ENCODE measurements around the gene NDUFS7. TPM values are rescaled to one million over a fixed set of nuclear protein-coding genes. Genes with fewer than 3 reads are reported as not detected.

Gene NDUFS7
- total RNA-seq, 6 experiments from 2014 or later, result 91.9 to 105 (median 97.6) TPM

DNA sequence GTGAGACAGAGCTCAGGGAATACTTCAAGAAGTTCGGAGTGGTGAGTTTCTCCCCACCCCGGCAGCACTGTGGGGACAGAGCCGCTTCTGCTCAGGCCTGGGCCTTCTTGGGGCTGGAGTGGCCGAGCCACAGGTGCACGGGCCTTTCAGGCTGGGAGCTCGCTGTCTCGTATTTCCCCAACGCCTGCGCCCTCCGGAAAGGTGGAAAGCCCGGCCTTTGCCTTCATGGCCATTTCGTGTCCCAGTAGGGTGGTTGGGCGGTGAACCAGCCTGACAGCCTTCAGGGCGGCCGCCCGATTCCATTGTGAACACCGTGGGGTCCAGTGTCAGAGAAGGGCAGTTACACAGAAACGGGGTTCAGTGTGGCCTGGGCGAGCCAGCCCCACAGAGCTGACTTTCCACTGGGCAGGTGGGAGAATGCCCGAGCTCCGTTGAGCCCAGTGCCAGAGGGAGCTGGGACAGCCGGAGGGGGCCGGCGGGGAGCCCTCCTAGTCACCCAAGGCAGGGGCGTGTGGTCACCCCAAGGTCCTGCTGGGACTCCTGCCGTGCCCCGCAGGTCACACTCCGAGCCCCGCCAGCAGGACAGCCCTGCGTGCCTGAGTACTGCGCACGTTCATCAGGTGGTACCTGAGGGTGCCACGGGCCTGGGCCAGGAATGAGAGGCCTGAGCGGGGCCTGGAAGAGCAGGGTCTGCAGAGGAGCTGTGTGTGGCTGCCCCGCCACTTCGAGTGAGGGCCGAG, 37.7 kb downstream of the NDUFS7 start:
- no peak overlapping the region for H3K4me3 Mint-ChIP-seq
- no peaks in the 10 kb centered on the region for H3K9me3 Mint-ChIP-seq
- DNase-seq, result no peak
- peaks cover 22% of the 10 kb centered on the region for H3K36me3 Mint-ChIP-seq (ENCODE audit: low read depth)
- peaks cover 9% of the 10 kb centered on the region for H3K4me1 Mint-ChIP-seq (ENCODE audit: low read depth)
- H3K27ac Mint-ChIP-seq, result no peak overlapping the region
- TF ChIP-seq, protein P1, sequence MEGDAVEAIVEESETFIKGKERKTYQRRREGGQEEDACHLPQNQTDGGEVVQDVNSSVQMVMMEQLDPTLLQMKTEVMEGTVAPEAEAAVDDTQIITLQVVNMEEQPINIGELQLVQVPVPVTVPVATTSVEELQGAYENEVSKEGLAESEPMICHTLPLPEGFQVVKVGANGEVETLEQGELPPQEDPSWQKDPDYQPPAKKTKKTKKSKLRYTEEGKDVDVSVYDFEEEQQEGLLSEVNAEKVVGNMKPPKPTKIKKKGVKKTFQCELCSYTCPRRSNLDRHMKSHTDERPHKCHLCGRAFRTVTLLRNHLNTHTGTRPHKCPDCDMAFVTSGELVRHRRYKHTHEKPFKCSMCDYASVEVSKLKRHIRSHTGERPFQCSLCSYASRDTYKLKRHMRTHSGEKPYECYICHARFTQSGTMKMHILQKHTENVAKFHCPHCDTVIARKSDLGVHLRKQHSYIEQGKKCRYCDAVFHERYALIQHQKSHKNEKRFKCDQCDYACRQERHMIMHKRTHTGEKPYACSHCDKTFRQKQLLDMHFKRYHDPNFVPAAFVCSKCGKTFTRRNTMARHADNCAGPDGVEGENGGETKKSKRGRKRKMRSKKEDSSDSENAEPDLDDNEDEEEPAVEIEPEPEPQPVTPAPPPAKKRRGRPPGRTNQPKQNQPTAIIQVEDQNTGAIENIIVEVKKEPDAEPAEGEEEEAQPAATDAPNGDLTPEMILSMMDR (IDR thresholded peaks at IDR 0.05), result no peak
- no peaks in the 10 kb centered on the region; the same call in 1 of the 2 replicates for H3K27me3 Mint-ChIP-seq (ENCODE audit: insufficient read depth)

DNA sequence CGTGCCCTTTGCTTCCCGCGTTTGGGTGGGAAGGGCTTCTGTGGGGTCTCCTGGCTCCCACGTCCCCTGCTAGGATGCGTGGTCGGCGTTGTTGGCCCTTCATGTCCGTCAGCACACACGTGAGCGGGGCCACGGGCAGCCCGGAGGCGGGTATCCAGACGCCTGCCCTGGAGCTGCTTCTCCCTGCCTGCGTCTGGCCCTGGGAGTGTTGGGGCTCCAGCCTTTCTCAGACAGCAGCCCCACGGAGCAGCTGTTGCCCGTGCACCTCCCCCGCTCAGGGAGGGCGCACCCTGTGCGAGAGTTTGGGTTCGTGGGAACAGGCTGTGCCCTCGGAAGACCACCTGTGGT, 38.2 kb downstream of the NDUFS7 start:
- TF ChIP-seq, protein P1 (IDR thresholded peaks at IDR 0.05), result no peak
- peaks cover 7% of the 10 kb centered on the region for H3K4me1 Mint-ChIP-seq (ENCODE audit: low read depth)

DNA sequence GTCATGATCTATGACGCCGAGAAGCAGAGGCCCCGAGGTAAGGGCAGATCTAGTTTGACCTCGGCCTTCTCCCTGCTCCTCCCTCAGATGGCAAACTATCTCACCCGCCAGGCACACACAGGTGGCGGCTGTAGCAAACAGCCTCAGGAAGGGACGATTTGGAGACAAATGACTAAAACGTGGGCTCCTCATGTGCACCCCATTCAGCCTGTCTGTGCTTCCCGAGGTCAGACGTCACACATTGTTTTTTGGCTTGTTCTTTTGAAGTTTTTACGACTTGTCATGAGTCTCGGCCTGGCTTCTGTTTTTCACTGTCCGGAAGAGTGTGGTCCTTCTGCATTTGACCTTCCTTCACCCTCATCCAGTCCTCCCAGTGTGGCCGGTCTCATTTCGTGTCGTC, 38.7 kb downstream of the NDUFS7 start:
- H3K36me3 Mint-ChIP-seq (ENCODE audit: low read depth), result peaks cover 22% of the 10 kb centered on the region
- H3K9me3 Mint-ChIP-seq, result no peaks in the 10 kb centered on the region
- no peak for DNase-seq
- no peak overlapping the region for H3K4me3 Mint-ChIP-seq
- H3K27ac Mint-ChIP-seq, result no peak overlapping the region
- TF ChIP-seq, protein P1 (IDR thresholded peaks at IDR 0.05), result no peak
- H3K4me1 Mint-ChIP-seq (ENCODE audit: low read depth), result peaks cover 4% of the 10 kb centered on the region
- H3K27me3 Mint-ChIP-seq (ENCODE audit: insufficient read depth), result no peaks in the 10 kb centered on the region; the same call in 1 of the 2 replicates

More for the DNA sequence above, 38.2 kb downstream of the NDUFS7 start:
- Mint-ChIP-seq H3K27ac (no peak overlapping the region), H3K36me3 (ENCODE audit: low read depth) (peaks cover 22% of the 10 kb centered on the region), H3K27me3 (ENCODE audit: insufficient read depth) (no peaks in the 10 kb centered on the region; the same call in 1 of the 2 replicates), H3K4me3 (no peak overlapping the region), H3K9me3 (no peaks in the 10 kb centered on the region)
- DNase-seq, result no peak

DNA sequence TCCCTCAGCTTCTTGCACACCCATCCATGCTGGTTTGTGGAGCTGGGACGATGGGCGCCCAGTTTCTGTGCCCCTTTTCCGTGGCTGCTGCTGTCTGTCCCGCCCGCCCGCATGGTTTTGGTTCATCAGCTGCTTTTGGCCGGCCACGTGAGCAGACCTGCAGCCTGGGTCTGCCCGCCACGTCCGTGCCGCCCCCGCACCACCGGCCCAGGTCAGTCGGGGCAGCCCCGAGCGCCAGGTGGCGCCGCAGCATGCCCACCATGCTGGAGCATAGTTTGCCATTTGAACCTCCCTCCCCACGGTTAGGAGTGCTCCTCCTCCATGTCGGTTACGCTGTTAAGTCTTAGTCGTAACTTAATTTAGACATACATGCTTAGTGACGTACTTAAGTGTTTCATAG, 39.2 kb downstream of the NDUFS7 start:
- no peak for DNase-seq
- Mint-ChIP-seq H3K4me3 (no peak overlapping the region), H3K27ac (no peak overlapping the region), H3K4me1 (ENCODE audit: low read depth) (no peaks in the 10 kb centered on the region), H3K9me3 (no peaks in the 10 kb centered on the region), H3K36me3 (ENCODE audit: low read depth) (peaks cover 18% of the 10 kb centered on the region), H3K27me3 (ENCODE audit: insufficient read depth) (no peaks in the 10 kb centered on the region; the same call in 1 of the 2 replicates)
- TF ChIP-seq, protein P1 (IDR thresholded peaks at IDR 0.05), result no peak

DNA sequence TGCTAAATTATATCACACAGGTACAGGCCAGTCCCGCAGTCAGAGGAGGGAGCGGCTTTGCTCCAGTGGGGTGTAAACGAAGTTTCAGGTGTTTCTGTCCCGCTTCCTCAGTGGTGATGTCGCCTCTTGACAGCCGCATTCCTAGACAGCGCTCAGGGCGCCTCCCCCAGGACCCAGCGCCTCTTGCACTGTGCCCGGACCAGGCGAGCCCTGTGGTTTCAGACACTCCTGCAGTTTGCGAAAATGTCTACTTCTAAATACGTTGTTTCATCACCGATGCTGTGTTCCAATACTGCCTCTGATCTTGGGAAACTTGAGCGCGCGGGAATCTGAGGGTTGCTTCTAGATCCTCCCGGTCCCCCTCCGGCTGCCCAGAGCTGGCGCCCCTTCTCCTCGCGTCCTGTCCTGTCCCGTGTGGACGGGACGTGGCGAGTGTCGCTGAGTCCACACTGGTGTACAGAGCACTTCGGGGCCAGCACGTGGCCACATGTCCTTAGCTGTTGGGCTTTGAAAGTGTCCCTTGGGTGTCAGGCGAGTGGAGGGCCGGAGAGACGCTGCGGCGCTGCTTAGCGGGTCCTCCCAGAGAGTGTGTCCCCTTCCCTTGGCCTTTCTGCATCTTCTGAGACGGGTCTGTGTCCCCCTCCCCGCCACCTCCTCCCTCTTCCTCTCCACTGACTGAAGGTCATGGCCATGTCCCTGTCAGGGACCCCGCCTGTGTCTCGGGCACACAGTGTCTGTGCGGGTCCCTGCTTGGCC, 39.9 kb downstream of the NDUFS7 start:
- Mint-ChIP-seq H3K9me3 (no peaks in the 10 kb centered on the region), H3K4me3 (no peak overlapping the region), H3K27me3 (ENCODE audit: insufficient read depth) (peaks cover 1% of the 10 kb centered on the region; the same call in 1 of the 2 replicates), H3K4me1 (ENCODE audit: low read depth) (no peaks in the 10 kb centered on the region), H3K36me3 (ENCODE audit: low read depth) (peaks cover 18% of the 10 kb centered on the region), H3K27ac (no peak overlapping the region; the same call in 1 of the 2 replicates)
- TF ChIP-seq, protein P1 (IDR thresholded peaks at IDR 0.05), result no peak
- DNase-seq, result no peak

All from HFFc6 (cell line).